IMR-90 (cell line): ENCODE data around the gene SNCG. TPM values are rescaled to one million over a fixed set of nuclear protein-coding genes. Genes with fewer than 3 reads are reported as not detected.

Source experiments
- ATAC-seq: fragments of 200-7000 bp; cut with Tn5 transposase; 2 replicates; pipeline ENCODE4 v1.9.1; 2020; ENCODE audit warnings: low read depth, mild to moderate bottlenecking, moderate library complexity
- BruUV-seq: library from RNA; stranded (reverse); fragments of 400-500 nt; replicated peaks from 2 replicates; lab custom pipeline; 2021; lab: Mats Ljungman, UMichigan
- CTCF ChIA-PET: fragments of 300-600 bp; formaldehyde crosslinking; extraction: SDS; loops from one replicate; lab custom pipeline; 2021; ENCODE audit warnings: antibody characterized with exemption; lab: Yijun Ruan, JAX
- POLR2A ChIA-PET: fragments of 300-600 bp; sonication (Branson Sonifier 250); formaldehyde crosslinking; loops from one replicate; lab custom pipeline; 2022; ENCODE audit warnings: antibody characterized with exemption; ENCODE audit not compliant: unreplicated experiment; lab: Charles Lee
- DNase-seq: peaks from one replicate; pipeline ENCODE4 v3.0.0; 2013
- H2AFZ ChIP-seq: replicated peaks from 2 replicates; pipeline ENCODE3; 2013; ENCODE audit warnings: low read length, mild to moderate bottlenecking; ENCODE audit not compliant: poor library complexity
- H2AK5ac ChIP-seq: 2 replicates; pipeline ENCODE4 v1.6.1; 2013; ENCODE audit warnings: low read depth, low read length, inconsistent platforms
- H2AK9ac ChIP-seq: replicated peaks from 2 replicates; pipeline ENCODE3; 2013; ENCODE audit warnings: mild to moderate bottlenecking, low read depth, low read length, moderate library complexity; ENCODE audit not compliant: poor library complexity
- H2BK120ac ChIP-seq: 2 replicates; pipeline ENCODE4 v1.6.1; 2013; ENCODE audit warnings: low read depth, low read length, inconsistent platforms
- H2BK15ac ChIP-seq: 3 replicates; pipeline ENCODE4 v1.6.1; 2013; ENCODE audit warnings: low read depth, low read length, inconsistent platforms
- H2BK20ac ChIP-seq: 2 replicates; pipeline ENCODE4 v1.6.1; 2013; ENCODE audit warnings: low read depth, mild to moderate bottlenecking, inconsistent platforms, low read length, moderate library complexity
- H2BK5ac ChIP-seq: 2 replicates; pipeline ENCODE4 v1.6.1; 2013; ENCODE audit warnings: mild to moderate bottlenecking, low read depth, low read length, inconsistent platforms; ENCODE audit not compliant: poor library complexity, severe bottlenecking
- H3K14ac ChIP-seq: replicated peaks from 2 replicates; pipeline ENCODE4 v1.6.1; 2013; ENCODE audit warnings: low read depth, low read length, inconsistent platforms
- H3K18ac ChIP-seq: 2 replicates; pipeline ENCODE4 v1.6.1; 2013; ENCODE audit warnings: low read depth, low read length, control low read depth
- H3K23ac ChIP-seq: 2 replicates; pipeline ENCODE4 v1.6.1; 2013; ENCODE audit warnings: low read depth, low read length, inconsistent platforms
- H3K27ac ChIP-seq: 2 replicates; pipeline ENCODE4 v1.5.1; 2013; ENCODE audit warnings: mild to moderate bottlenecking, control low read depth, low read length; ENCODE audit not compliant: insufficient read depth
- H3K27me3 ChIP-seq: 2 replicates; pipeline ENCODE4 v1.6.1; 2013; ENCODE audit warnings: low read length; ENCODE audit not compliant: control insufficient read depth, insufficient read depth
- H3K36me3 ChIP-seq: 2 replicates; pipeline ENCODE4 v1.6.1; 2013; ENCODE audit warnings: low read length, mixed read lengths; ENCODE audit not compliant: control insufficient read depth, insufficient read depth
- H3K4ac ChIP-seq: 2 replicates; pipeline ENCODE4 v1.6.1; 2013; ENCODE audit warnings: low read depth, low read length, inconsistent platforms
- H3K4me1 ChIP-seq: 2 replicates; pipeline ENCODE4 v1.6.1; 2013; ENCODE audit warnings: low read length, mixed read lengths; ENCODE audit not compliant: control insufficient read depth, insufficient read depth
- H3K4me2 ChIP-seq: 2 replicates; pipeline ENCODE4 v1.6.1; 2013; ENCODE audit warnings: low read depth, mild to moderate bottlenecking, control low read depth, low read length, moderate library complexity
- H3K4me3 ChIP-seq: 2 replicates; pipeline ENCODE4 v1.5.1; 2013; ENCODE audit warnings: low read depth, mild to moderate bottlenecking, control low read depth, low read length, moderate library complexity; ENCODE audit not compliant: insufficient read depth
- H3K56ac ChIP-seq: 2 replicates; pipeline ENCODE4 v1.6.1; 2013; ENCODE audit warnings: low read length, inconsistent platforms; ENCODE audit not compliant: insufficient read depth; ENCODE audit errors: extremely low read depth
- H3K79me1 ChIP-seq, 2 experiments: 2 replicates each; pipeline ENCODE4 v1.6.1; 2013; ENCODE audit warnings: low read length in 2 of 2, inconsistent platforms in 1 of 2, low read depth in 1 of 2
- H3K9ac ChIP-seq: 2 replicates; pipeline ENCODE4 v1.6.1; 2013; ENCODE audit warnings: low read depth, low read length, control low read depth
- H3K9me1 ChIP-seq: 2 replicates; pipeline ENCODE4 v1.6.1; 2013; ENCODE audit warnings: low read length, inconsistent platforms; ENCODE audit not compliant: insufficient read depth
- H3K9me3 ChIP-seq: 2 replicates; pipeline ENCODE4 v1.6.1; 2013; ENCODE audit warnings: low read length; ENCODE audit not compliant: control insufficient read depth, insufficient read depth
- H4K20me1 ChIP-seq: 2 replicates; pipeline ENCODE4 v1.6.1; 2013; ENCODE audit warnings: low read length, inconsistent platforms; ENCODE audit not compliant: insufficient read depth
- H4K5ac ChIP-seq: 2 replicates; pipeline ENCODE4 v1.6.1; 2013; ENCODE audit warnings: mild to moderate bottlenecking, low read depth, low read length, control low read depth
- H4K8ac ChIP-seq, 2 experiments: 2 replicates each; pipeline ENCODE4 v1.6.1; 2013; ENCODE audit warnings: low read depth in 2 of 2, low read length in 2 of 2, control low read depth in 1 of 2, inconsistent platforms in 1 of 2
- H4K91ac ChIP-seq: 2 replicates; pipeline ENCODE4 v1.6.1; 2013; ENCODE audit warnings: low read depth, low read length, inconsistent platforms; ENCODE audit not compliant: insufficient read depth
- BHLHE40 ChIP-seq: fragments of 150-350 bp; IDR thresholded peaks from 2 replicates; pipeline ENCODE4 v1.6.1; 2016; ENCODE audit warnings: mild to moderate bottlenecking, low read depth, low read length
- CHD1 ChIP-seq: IDR thresholded peaks from 2 replicates; pipeline ENCODE4 v1.6.1; 2012; ENCODE audit warnings: low read depth, low read length, improper control_type of control experiment
- FOS ChIP-seq: fragments of 150-350 bp; IDR thresholded peaks from 2 replicates; pipeline ENCODE4 v1.6.1; 2016; ENCODE audit warnings: low read depth, low read length
- MAFK ChIP-seq: IDR thresholded peaks from 2 replicates; pipeline ENCODE4 v1.6.1; 2012; ENCODE audit warnings: low read depth, low read length, improper control_type of control experiment
- RFX5 ChIP-seq: IDR thresholded peaks from 2 replicates; pipeline ENCODE4 v1.8.0; 2012; ENCODE audit warnings: low read depth, mild to moderate bottlenecking, low read length, moderate library complexity
- whole genome bisulfite sequencing, 2 experiments: methylation state at CpG; one replicate each; pipeline versions ENCODE4 v1.1.5 to v1.1.7; 2013; ENCODE audit warnings: missing lambda C conversion rate in 2 of 2; ENCODE audit not compliant: insufficient read length in 1 of 2; ENCODE audit errors: extremely low coverage in 2 of 2; 5-methylcytosine and 5-hydroxymethylcytosine counted together
- dilution Hi-C: fragments of 300-500 bp; cut with HindIII; formaldehyde crosslinking; loops from one replicate; pipeline ENCODE4 v1.14.3; 2018; ENCODE audit warnings: low sequenced_read_pairs; ENCODE audit not compliant: unreplicated experiment
- in situ Hi-C: fragments of 300-500 bp; cut with MboI; formaldehyde crosslinking; loops from 3 replicates; pipeline ENCODE4 v1.14.3; 2019; ENCODE audit warnings: low sequenced_read_pairs, inconsistent platforms, mixed read lengths
- intact Hi-C: fragments of 100-400 bp; cut with micrococcal nuclease; formaldehyde crosslinking; loops from 2 replicates; pipeline ENCODE4 v1.10.0; 2022
- polyA plus RNA-seq, 3 experiments: library from polyadenylated mRNA; depleted of rRNA; stranded (reverse); fragments of >200 nt; gene quantifications; 2 replicates each; pipeline ENCODE4 v1.2.3, GENCODE V29; 2012; ENCODE audit warnings: low replicate concordance in 1 of 3
- total RNA-seq: library from RNA; depleted of rRNA; stranded (reverse); fragments of >200 nt; gene quantifications from 2 replicates; pipeline ENCODE4 v1.2.3, GENCODE V29; 2012
- TF ChIP-seq, protein P1 (sequence below): fragments of 150-350 bp; IDR thresholded peaks from 2 replicates; pipeline ENCODE4 v1.6.1; 2017; ENCODE audit warnings: mild to moderate bottlenecking, antibody characterized with exemption, low read length, low read depth

SNCG gene
- total and polyA plus RNA-seq, 2 of the 4 experiments (the other 2 are of a cell fraction) = 10.6 to 19.0 TPM

DNA sequence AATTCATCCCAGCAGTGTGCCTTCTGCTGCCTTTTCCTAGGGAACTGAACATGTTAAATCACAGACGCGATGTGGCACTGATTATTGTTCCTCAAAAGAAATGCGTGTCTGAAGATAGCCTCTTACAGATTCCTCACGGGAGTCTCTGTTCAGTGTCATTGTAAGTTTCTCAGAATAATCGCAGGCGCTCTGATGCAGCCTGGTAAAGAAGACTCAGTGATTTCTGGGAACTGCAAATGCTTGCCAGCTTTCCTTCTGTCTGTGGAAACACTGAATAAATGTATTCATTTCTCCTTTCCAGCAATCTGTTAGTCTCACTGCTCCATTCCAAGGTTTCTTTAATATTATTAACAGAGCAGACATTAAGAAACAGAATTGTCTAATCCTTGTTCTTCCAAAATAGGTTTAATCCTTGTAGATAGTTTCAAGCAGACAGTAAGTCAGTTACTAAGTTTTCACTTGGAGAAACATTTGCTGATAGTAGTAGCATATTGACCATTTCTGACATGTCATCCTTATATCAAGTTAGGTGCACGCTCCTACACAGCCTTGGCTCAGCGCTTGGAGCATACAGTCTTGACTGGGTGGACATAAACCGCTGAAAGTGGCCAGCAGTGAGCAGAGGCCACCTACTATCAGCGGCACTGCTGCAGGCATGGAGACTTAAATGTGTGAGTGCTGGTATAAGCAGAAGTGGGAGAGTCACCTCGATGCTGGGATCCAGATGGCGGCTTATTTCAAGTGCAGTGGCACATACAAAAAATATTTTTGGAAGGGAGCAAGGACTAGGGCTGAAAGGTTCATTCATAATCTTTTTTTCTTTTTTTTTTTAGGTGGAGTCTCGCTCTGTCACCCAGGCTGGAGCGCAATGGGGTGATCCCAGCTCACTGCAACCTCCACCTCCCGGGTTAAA is 28.7 kb upstream of the SNCG start:
- Histone ChIP-seq H3K36me3 (peaks cover 11% of the 10 kb centered on the region), H4K20me1 (no peaks in the 10 kb centered on the region), H3K18ac (no peak overlapping the region), H2AK9ac (no peak overlapping the region), H2BK20ac (no peak overlapping the region), H3K14ac (no peak overlapping the region), H3K23ac (no peak overlapping the region), H3K9me3 (no peaks in the 10 kb centered on the region), H2AK5ac (no peak overlapping the region), H3K9ac (no peak overlapping the region), H4K5ac (no peak overlapping the region), H2BK5ac (no peak overlapping the region), H3K4ac (no peak overlapping the region), H3K27me3 (no peaks in the 10 kb centered on the region), H4K8ac (no peak overlapping the region), H3K4me1 (no peaks in the 10 kb centered on the region), H3K9me1 (peaks cover 12% of the 10 kb centered on the region), H3K79me1 (no peaks in the 10 kb centered on the region; a peak in 1 of 4 replicates), H2BK120ac (no peak overlapping the region), H3K27ac (no peak overlapping the region), H2AFZ (no peak overlapping the region), H4K91ac (no peak overlapping the region), H3K4me2 (no peak overlapping the region), H2BK15ac (no peak overlapping the region), H3K4me3 (no peak overlapping the region), H3K56ac (no peak overlapping the region)
- CTCF ChIA-PET = no interaction called here
- BruUV-seq = no TSS peak
- no peak for TF ChIP-seq FOS
- no peak for TF ChIP-seq RFX5
- no peak for TF ChIP-seq CHD1
- no peak for TF ChIP-seq BHLHE40
- TF ChIP-seq, protein P1, sequence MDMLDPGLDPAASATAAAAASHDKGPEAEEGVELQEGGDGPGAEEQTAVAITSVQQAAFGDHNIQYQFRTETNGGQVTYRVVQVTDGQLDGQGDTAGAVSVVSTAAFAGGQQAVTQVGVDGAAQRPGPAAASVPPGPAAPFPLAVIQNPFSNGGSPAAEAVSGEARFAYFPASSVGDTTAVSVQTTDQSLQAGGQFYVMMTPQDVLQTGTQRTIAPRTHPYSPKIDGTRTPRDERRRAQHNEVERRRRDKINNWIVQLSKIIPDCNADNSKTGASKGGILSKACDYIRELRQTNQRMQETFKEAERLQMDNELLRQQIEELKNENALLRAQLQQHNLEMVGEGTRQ = no peak
- no peak for TF ChIP-seq MAFK
- intact Hi-C loops = no loop called here
- POLR2A ChIA-PET = no interaction called here
- DNase-seq (no peak), ATAC-seq (no peak)
- in situ Hi-C loops = no loop called here
- dilution Hi-C loops = no loop called here
- no CpG with 5 or more reads among the region's 15 CpGs for WGBS, 2 experiments
